ENCODE measurements around the gene CLDN20. TPM values are rescaled to one million over a fixed set of nuclear protein-coding genes. Genes with fewer than 3 reads are reported as not detected.

Gene CLDN20
- total RNA-seq, 4 donors from 2014 or later: 0.88 TPM; not detected in 3

- H3K9me3 ChIP-seq: no peaks in the 10 kb centered on the region
- H3K4me3 ChIP-seq: no peak overlapping the region
- no peak for TF ChIP-seq CTCF (IDR thresholded peaks at IDR 0.05)
- TF ChIP-seq POLR2A (IDR thresholded peaks at IDR 0.05): no peak
- no peak overlapping the region for H3K27ac ChIP-seq
- no peaks in the 10 kb centered on the region for H3K27me3 ChIP-seq
- no peak for DNase-seq
- H3K36me3 ChIP-seq: peaks cover 0 to 29% (median 0%) of the 10 kb centered on the region in 3 donors
- no peaks in the 10 kb centered on the region for H3K4me1 ChIP-seq
Measured at GRCh38 chr6:155246825-155247224, 17.0 kb upstream of the CLDN20 start.

- no peaks in the 10 kb centered on the region for H3K9me3 ChIP-seq
- no peaks in the 10 kb centered on the region for H3K4me1 ChIP-seq
- H3K27ac ChIP-seq: no peak overlapping the region
- no peaks in the 10 kb centered on the region for H3K27me3 ChIP-seq
- TF ChIP-seq POLR2A (IDR thresholded peaks at IDR 0.05) (no peak), CTCF (IDR thresholded peaks at IDR 0.05) (no peak)
- no peak for DNase-seq
- H3K36me3 ChIP-seq: peaks cover 0 to 37% (median 0%) of the 10 kb centered on the region in 3 donors
- no peak overlapping the region for H3K4me3 ChIP-seq
Measured at GRCh38 chr6:155247618-155248007, 16.2 kb upstream of the CLDN20 start.

DNA sequence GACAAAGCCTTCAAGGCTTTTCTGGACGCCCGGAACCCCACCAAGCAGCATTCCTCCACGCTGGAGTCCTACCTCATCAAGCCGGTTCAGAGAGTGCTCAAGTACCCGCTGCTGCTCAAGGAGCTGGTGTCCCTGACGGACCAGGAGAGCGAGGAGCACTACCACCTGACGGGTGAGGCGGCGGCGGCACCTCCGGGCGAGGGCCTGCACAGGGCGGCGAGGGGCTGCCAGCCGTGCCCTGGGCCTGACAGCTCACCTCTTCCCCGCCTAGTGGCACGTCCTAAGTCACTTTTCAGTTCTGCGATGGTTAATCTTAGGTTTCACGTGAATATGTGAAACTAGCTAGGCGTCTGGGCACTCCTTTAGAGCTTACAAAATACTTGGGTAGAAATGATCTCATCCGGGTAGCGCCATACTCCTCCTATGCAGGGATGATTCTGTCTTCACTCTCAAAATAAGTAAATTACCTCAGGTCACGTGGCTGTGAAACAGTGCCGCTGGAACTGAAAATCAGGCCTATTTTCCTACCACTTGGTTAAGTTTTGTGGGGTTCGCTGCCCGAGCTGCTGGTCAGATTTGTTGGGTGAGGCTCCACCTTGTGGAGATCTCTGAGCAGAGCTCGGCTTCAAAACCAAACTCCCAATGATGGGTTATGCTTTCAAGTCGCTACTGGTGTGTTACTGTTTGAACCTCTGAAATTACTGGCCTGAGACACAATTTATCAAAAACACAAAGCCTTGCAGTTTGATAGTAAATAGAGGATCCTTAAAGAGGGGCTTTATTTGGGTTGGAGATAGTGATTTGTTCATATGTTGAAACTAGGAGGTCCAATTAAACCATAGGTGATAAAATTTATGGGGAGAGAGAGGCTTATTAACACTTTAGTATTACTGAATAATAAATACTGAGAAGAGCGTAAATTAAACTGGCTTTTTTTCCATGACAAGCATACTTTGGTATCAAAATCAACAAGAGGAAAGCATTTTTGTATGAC is 15.5 kb upstream of the CLDN20 start:
- Histone ChIP-seq H3K4me1 (no peaks in the 10 kb centered on the region), H3K9me3 (no peaks in the 10 kb centered on the region), H3K27ac (no peak overlapping the region), H3K36me3 (peaks cover 0 to 41% (median 0%) of the 10 kb centered on the region in 3 donors), H3K4me3 (no peak overlapping the region), H3K27me3 (no peaks in the 10 kb centered on the region)
- peak in 2 of 3 donors; percentile 47 to 66 for DNase-seq
- TF ChIP-seq CTCF (IDR thresholded peaks at IDR 0.05) (peak; percentile 9 to 55 (median 47)), POLR2A (IDR thresholded peaks at IDR 0.05) (no peak)

DNA sequence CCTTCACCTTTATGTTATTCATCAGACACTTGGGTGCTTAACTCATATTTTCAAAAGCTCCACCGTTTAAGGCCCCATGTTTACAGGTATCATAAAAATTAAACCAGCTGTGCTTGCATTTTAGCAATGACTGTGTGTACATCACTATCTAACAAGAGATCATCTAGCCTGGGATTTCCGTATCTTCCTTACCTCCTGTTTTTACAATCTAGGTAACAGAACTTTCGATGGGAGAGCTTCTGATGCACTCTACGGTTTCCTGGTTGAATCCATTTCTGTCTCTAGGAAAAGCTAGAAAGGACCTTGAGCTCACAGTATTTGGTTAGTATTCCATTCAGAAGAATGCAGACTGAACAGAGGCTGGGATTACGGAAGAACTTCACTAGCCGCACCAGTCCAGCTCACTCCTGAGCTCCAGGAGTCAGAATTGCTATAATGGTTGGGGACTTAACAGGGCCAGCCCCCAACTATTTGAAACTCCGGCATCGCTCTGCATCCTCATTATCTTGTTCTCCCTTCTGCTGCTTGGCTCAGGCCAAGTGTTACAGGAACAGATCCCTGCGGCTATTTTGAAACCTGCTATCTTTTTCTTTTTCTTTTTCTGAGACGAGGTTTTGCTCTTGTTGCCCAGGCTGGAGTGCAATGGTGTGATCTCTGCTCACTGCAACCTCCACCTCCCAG is 13.0 kb upstream of the CLDN20 start:
- peaks cover 0 to 61% (median 0%) of the 10 kb centered on the region in 3 donors for H3K36me3 ChIP-seq
- DNase-seq: no peak
- H3K27ac ChIP-seq: no peak overlapping the region
- H3K27me3 ChIP-seq: no peaks in the 10 kb centered on the region
- H3K4me3 ChIP-seq: no peak overlapping the region
- TF ChIP-seq CTCF (IDR thresholded peaks at IDR 0.05) (no peak), POLR2A (IDR thresholded peaks at IDR 0.05) (no peak)
- H3K9me3 ChIP-seq: no peaks in the 10 kb centered on the region
- H3K4me1 ChIP-seq: no peaks in the 10 kb centered on the region

DNA sequence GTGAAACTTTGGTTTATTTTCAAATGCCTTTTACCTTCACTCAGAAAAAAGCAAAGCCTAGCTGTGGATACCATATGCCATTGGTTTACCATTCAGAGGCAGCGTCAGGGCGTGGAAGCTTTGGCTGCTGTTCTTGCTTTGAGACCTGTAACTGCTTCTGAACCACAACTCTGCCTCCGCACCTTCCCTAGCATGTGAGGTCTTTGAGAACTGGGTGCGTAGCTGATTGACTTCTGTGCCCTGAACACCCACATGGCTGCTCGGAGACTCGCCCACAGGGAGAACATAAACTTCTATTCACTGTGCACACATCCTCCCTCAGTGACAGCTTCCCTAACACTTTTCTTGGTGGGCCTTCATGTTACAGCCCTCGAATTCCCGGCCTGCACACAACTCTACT is 11.2 kb upstream of the CLDN20 start:
- no peaks in the 10 kb centered on the region for H3K27me3 ChIP-seq
- no peak overlapping the region for H3K4me3 ChIP-seq
- H3K4me1 ChIP-seq: no peaks in the 10 kb centered on the region
- no peak for DNase-seq
- H3K27ac ChIP-seq: no peak overlapping the region
- TF ChIP-seq CTCF (IDR thresholded peaks at IDR 0.05) (no peak), POLR2A (IDR thresholded peaks at IDR 0.05) (no peak)
- no peaks in the 10 kb centered on the region for H3K9me3 ChIP-seq
- H3K36me3 ChIP-seq: peaks cover 0 to 57% (median 0%) of the 10 kb centered on the region in 3 donors
